A549 treated with Hydrocortisone at 1 μM for 4 hours (cell line): ENCODE data around the gene CPN1. TPM values are rescaled to one million over a fixed set of nuclear protein-coding genes. Genes with fewer than 3 reads are reported as not detected.

Source experiments
- total RNA-seq: library from RNA; stranded (reverse); fragments of 200-300 nt; extraction: Qiagen RNA extraction; gene quantifications from 5 replicates; pipeline ENCODE4 v1.2.3, GENCODE V29; 2022

The CPN1 gene
- total RNA-seq = 0.16 to 0.39 TPM (median 0.28 TPM) in 5 replicates

GRCh38 chr10:100081075-100082001 lies at the start of gene CPN1:
TSS of gene CPN1 (minus strand) at chr10:100081869. CDS start at chr10:100081625, 244 bp downstream.

GRCh38 chr10:100009793-100010676 lies 71.6 kb downstream of the CPN1 start, which contains the start of gene DNMBP:
TSS of gene DNMBP (minus strand) at chr10:100009947. CDS start at chr10:99972124, 37,823 bp downstream.

Other genes starting within 250 kb of the CPN1 start
- gene DNMBP, start 71.9 kb downstream of the CPN1 start, total RNA-seq = 17.3 to 29.4 TPM (median 22.6 TPM) in 5 replicates
- gene ERLIN1, start 104.2 kb upstream of the CPN1 start, total RNA-seq = 44.0 to 79.6 TPM (median 53.0 TPM) in 5 replicates
- 17.8 to 28.1 TPM (median 20.1 TPM) in 5 replicates for gene CHUK, start 147.7 kb upstream of the CPN1 start, total RNA-seq
- gene CWF19L1, start 185.8 kb upstream of the CPN1 start, total RNA-seq = 20.5 to 28.1 TPM (median 22.5 TPM) in 5 replicates
- gene BLOC1S2, start 204.8 kb upstream of the CPN1 start, total RNA-seq = 94.5 to 106 TPM (median 96.5 TPM) in 5 replicates
- gene PKD2L1, start 248.4 kb upstream of the CPN1 start, total RNA-seq = 0.05 to 0.31 TPM (median 0.16 TPM) in 5 replicates